ENCODE measurements around the gene SHISA6.

The SHISA6 gene

GRCh38 chr17:11558681-11559234, 317.7 kb downstream of the SHISA6 start:
- H3K27me3 ChIP-seq = no peaks in the 10 kb centered on the region
- no peaks in the 10 kb centered on the region for H3K4me1 ChIP-seq (ENCODE audit: control insufficient read depth in 1 of 2, insufficient read depth in 1 of 2, low read depth in 1 of 2, low read length in 1 of 2)
- H3K36me3 ChIP-seq = no peaks in the 10 kb centered on the region
- TF ChIP-seq CTCF (IDR thresholded peaks at IDR 0.05) = no peak
- no peak overlapping the region for H3K4me3 ChIP-seq (ENCODE audit: low read depth in 1 of 2, low read length in 1 of 2)
- H3K27ac ChIP-seq = no peak overlapping the region
- H3K9me3 ChIP-seq = no peaks in the 10 kb centered on the region

GRCh38 chr17:11559601-11560000, 318.6 kb downstream of the SHISA6 start:
- H3K27ac ChIP-seq = no peak overlapping the region
- H3K4me3 ChIP-seq (ENCODE audit: low read depth in 1 of 2, low read length in 1 of 2) = no peak overlapping the region
- no peak for TF ChIP-seq CTCF (IDR thresholded peaks at IDR 0.05)
- no peaks in the 10 kb centered on the region for H3K9me3 ChIP-seq
- no peaks in the 10 kb centered on the region for H3K36me3 ChIP-seq
- H3K4me1 ChIP-seq (ENCODE audit: control insufficient read depth in 1 of 2, insufficient read depth in 1 of 2, low read depth in 1 of 2, low read length in 1 of 2) = no peaks in the 10 kb centered on the region
- no peaks in the 10 kb centered on the region for H3K27me3 ChIP-seq

- no peaks in the 10 kb centered on the region for H3K4me1 ChIP-seq (ENCODE audit: control insufficient read depth in 1 of 2, insufficient read depth in 1 of 2, low read depth in 1 of 2, low read length in 1 of 2)
- no peak overlapping the region for H3K4me3 ChIP-seq (ENCODE audit: low read depth in 1 of 2, low read length in 1 of 2)
- TF ChIP-seq CTCF (IDR thresholded peaks at IDR 0.05) = no peak
- no peak overlapping the region for H3K27ac ChIP-seq
- H3K27me3 ChIP-seq = no peaks in the 10 kb centered on the region
- H3K9me3 ChIP-seq = no peaks in the 10 kb centered on the region
- H3K36me3 ChIP-seq = no peaks in the 10 kb centered on the region
Observed at GRCh38 chr17:11561281-11561680, 320.3 kb downstream of the SHISA6 start.

GRCh38 chr17:11561702-11562101, 320.7 kb downstream of the SHISA6 start:
- Histone ChIP-seq H3K27ac (no peak overlapping the region), H3K4me3 (ENCODE audit: low read depth in 1 of 2, low read length in 1 of 2) (no peak overlapping the region), H3K4me1 (ENCODE audit: control insufficient read depth in 1 of 2, insufficient read depth in 1 of 2, low read depth in 1 of 2, low read length in 1 of 2) (no peaks in the 10 kb centered on the region), H3K36me3 (no peaks in the 10 kb centered on the region), H3K9me3 (no peaks in the 10 kb centered on the region), H3K27me3 (no peaks in the 10 kb centered on the region)
- no peak for TF ChIP-seq CTCF (IDR thresholded peaks at IDR 0.05)

GRCh38 chr17:11564589-11565380, 323.8 kb downstream of the SHISA6 start:
- Histone ChIP-seq H3K9me3 (no peaks in the 10 kb centered on the region), H3K4me1 (ENCODE audit: control insufficient read depth in 1 of 2, insufficient read depth in 1 of 2, low read depth in 1 of 2, low read length in 1 of 2) (no peaks in the 10 kb centered on the region), H3K36me3 (no peaks in the 10 kb centered on the region), H3K27ac (no peak overlapping the region), H3K27me3 (no peaks in the 10 kb centered on the region), H3K4me3 (ENCODE audit: low read depth in 1 of 2, low read length in 1 of 2) (no peak overlapping the region)
- TF ChIP-seq CTCF (IDR thresholded peaks at IDR 0.05) = no peak

Data from neutrophil (primary cell).